ENCODE data around the gene PVALEF.

DNA sequence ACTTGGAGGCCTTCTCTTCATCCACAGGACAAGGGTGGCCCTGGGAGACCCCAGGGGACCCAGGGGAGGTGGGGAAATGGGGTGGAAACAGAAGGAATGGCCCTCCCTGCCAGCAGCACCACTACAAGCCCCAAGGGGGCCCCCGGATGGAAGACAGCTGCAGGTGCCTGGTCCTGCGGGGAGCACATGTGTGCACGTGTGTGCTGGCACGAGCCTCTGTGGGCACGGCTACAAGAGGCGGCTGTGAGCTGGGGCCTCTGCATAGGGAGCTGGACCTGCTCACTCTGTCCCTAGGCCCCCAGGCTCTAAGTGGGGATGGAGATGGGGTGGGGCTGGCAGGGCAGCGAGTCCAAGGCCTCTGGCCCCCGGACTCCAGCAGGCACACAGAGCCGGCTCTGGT is 13.9 kb downstream of the PVALEF start:
- TF ChIP-seq, protein P1, sequence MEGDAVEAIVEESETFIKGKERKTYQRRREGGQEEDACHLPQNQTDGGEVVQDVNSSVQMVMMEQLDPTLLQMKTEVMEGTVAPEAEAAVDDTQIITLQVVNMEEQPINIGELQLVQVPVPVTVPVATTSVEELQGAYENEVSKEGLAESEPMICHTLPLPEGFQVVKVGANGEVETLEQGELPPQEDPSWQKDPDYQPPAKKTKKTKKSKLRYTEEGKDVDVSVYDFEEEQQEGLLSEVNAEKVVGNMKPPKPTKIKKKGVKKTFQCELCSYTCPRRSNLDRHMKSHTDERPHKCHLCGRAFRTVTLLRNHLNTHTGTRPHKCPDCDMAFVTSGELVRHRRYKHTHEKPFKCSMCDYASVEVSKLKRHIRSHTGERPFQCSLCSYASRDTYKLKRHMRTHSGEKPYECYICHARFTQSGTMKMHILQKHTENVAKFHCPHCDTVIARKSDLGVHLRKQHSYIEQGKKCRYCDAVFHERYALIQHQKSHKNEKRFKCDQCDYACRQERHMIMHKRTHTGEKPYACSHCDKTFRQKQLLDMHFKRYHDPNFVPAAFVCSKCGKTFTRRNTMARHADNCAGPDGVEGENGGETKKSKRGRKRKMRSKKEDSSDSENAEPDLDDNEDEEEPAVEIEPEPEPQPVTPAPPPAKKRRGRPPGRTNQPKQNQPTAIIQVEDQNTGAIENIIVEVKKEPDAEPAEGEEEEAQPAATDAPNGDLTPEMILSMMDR (IDR thresholded peaks at IDR 0.05): no peak
- no peak for TF ChIP-seq ZFX (IDR thresholded peaks at IDR 0.05; ENCODE audit: borderline replicate concordance)
